GM12864 (cell line): ENCODE data around the gene TEX2.

Experiments used
- DNase-seq: peaks from one replicate; pipeline ENCODE4 v3.0.0-alpha.2; 2011; ENCODE audit warnings: low read depth
- H3K4me3 ChIP-seq: 2 replicates; pipeline ENCODE4 v1.5.1; 2011; ENCODE audit warnings: mild to moderate bottlenecking, low read depth, low read length, control low read depth
- TF ChIP-seq, protein P1 (sequence below): IDR thresholded peaks from 2 replicates; pipeline ENCODE4 v1.5.1; 2011; ENCODE audit warnings: low read depth, mild to moderate bottlenecking, moderate library complexity, low read length, control low read depth, inconsistent platforms; ENCODE audit errors: missing control alignments

TEX2 gene

DNA sequence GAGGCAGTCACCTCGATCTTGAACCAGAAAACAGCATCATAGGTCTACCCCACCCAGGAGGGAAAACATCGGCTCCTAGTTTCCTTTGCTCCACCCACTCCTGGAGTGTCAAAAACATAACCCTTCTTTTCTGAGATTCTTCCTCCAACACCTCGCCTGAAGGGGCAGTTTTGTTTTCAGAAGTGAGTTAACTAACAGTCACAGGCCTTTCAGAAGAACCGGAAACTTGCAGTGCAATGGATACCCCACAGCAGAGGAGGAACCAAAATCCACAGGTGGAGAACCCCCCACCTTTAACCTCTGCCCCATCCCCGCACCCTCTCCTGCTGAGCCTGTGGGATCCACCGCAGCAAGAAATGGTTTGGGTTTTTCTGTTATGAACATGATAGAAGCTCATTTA lies 7.8 kb upstream of the TEX2 start:
- peak; percentile 34 for DNase-seq
- TF ChIP-seq, protein P1, sequence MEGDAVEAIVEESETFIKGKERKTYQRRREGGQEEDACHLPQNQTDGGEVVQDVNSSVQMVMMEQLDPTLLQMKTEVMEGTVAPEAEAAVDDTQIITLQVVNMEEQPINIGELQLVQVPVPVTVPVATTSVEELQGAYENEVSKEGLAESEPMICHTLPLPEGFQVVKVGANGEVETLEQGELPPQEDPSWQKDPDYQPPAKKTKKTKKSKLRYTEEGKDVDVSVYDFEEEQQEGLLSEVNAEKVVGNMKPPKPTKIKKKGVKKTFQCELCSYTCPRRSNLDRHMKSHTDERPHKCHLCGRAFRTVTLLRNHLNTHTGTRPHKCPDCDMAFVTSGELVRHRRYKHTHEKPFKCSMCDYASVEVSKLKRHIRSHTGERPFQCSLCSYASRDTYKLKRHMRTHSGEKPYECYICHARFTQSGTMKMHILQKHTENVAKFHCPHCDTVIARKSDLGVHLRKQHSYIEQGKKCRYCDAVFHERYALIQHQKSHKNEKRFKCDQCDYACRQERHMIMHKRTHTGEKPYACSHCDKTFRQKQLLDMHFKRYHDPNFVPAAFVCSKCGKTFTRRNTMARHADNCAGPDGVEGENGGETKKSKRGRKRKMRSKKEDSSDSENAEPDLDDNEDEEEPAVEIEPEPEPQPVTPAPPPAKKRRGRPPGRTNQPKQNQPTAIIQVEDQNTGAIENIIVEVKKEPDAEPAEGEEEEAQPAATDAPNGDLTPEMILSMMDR = no peak

DNA sequence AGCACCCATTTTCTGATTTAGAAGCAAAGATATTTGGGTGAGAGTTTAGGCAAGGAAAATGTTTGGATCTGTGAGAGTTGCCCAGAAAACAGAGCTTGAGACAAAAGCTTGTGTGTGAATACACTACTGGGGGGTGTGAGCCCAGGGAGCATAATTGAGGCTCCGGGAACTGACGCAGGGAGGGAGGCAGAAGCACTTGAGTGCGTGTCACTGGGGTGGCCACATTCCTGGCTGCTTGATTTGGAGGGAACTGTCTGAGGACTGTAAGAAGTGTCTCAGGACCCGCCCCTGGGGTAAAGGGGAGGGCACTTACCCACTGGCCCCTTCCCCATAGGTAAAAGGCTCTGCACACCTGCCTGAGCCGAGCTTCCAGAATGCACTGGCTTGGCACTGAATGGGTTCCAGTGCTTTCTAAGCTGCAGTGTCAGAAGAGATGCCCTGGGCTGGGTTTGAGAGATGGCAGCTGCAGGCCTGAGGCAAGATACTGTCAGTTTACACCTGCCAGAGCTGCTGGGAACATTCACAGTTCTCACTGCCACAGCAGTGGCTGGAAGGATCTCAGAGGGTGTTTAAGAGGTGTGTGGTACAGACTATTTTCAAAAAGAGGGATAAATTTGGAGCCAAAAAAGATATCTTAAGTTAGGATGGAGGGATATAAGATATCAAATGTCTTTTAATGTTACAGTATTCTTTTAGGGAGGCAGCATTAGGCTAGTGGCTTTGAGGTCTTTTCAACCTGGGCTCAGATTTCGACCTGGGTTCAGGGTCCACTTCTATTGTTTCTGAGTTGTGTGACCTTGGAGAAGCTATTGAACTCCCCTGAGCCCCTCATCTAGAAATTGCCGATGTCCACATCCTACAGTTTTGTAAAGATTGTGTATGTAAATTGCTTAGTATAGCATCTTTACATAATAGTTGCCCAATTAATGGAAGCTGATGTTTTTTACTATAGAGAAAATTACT lies 6.9 kb upstream of the TEX2 start:
- TF ChIP-seq, protein P1 = no peak
- no peak for DNase-seq
- H3K4me3 ChIP-seq = no peak overlapping the region

More for the DNA sequence above, 7.8 kb upstream of the TEX2 start:
- no peak overlapping the region; the same call in 1 of the 2 replicates for H3K4me3 ChIP-seq

DNA sequence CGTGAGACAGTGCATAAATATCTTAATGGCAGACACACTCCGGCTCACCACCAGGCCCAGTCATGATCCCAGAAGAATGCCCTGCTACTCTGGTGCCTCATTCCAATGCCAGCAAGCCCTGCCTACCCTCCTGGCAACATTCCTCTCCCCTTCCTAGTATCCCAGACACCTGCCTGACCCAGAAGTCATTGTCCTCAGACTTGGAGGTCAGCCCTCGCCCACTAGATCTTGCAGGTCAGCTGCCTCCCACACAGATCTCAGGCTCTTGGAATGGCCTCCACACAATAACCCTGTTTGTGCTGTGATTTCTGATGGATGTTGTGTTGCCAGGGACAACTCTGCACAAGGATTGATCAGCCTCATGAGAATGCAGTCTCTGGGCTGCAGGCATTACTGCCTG lies 1.8 kb upstream of the TEX2 start:
- TF ChIP-seq, protein P1 = no peak
- no peak for DNase-seq
- H3K4me3 ChIP-seq = no peak overlapping the region

DNA sequence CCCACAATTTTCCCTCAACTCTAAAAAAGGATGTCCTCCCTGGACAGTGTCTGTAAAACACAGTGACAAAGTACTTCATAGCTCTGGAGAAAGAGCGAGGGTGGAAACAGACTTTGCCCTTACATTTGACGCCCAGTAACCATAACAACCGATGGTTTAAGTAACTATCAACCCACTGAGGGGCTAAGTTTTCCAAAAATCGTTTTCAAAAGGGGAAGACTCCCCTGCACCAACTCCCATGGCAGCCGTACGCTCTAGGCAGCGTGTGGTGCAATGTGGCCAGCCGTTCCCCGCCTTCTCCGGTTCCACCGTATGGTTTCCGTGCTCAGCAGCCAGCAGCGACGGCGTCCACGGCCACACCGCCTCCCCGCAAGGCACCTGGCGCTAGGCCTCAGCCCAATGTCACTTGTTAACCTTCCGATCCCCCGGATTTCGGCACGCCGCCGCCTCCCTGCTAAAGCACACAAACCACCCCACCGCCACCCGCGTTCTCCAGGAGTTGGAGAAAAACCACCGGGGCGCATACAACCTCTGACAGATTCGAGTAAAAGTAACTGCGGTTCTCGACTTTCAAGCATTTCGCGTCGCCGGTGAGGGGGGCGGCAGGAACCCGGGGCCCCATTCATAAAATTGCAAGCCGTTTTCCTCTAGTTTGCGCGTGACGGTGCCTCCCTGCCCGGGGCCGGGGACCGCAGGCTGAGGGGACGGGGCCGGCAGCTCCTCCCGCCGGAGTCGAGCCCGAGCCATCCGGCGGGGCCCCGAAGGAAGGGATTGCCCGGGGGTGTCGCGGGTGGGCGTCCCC lies 661 bp downstream of the TEX2 start:
- TF ChIP-seq, protein P1 = no peak
- DNase-seq = no peak
- peak overlapping the region; percentile 79 for H3K4me3 ChIP-seq

DNA sequence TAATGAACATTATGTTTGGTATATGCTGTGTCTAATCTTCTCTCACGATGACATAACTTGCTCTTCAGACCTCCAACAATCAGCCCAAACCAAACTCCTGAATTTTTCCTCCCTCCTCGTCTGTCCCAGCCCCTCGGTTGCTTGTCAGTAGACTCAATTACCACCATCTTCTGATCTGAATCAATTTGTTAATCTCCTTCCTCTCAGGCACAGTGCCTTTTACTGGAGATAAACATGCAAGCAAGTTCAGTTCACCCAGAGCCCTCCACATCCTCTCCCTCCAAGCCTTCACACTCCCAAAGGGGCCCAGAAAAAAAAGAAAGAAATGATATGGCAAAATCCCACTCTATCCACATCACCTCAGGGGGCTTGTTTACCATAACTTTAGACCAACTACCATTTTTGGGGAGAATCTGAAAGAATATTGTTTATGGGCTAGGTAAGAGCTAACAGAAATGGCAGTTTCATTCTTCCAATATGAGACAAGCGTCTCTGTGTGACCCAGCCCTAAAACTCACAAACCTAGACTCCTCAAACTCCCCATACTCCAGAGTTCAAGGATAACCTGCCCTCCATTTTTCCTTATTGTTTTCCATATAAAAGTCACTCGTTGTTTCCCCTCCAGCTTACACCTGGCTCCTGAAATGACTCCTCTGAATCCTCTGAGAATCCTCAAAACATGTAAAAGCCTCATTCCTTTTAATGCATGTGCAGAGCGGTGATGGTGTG lies 1.5 kb downstream of the TEX2 start:
- no peak for DNase-seq
- H3K4me3 ChIP-seq = peak overlapping the region; percentile 79

DNA sequence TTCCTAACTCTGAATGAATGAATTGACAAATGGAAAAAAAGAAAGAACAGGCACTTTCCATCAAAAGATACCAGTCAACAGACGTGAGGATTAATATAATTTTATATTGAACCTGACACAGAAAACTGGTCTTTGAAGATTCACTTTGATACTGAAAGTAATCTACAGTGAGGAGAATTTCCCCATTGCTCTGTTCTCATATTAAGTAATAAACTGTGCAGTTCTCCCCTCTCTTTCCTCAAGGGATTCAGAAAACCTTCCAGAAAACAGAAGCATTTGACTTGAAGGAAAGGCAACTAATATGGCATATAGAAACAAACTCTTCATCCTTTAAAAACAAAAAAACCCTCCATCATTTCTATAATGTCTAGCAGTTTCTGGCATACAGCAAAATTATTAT lies 2.2 kb downstream of the TEX2 start:
- TF ChIP-seq, protein P1 = no peak
- DNase-seq = no peak
- no peak overlapping the region for H3K4me3 ChIP-seq

More for the DNA sequence above, 1.5 kb downstream of the TEX2 start:
- TF ChIP-seq, protein P1 = no peak
